Measurements from ENCODE around the gene TMEM187.

- TF ChIP-seq CTCF (IDR thresholded peaks at IDR 0.05) (no peak), EZH2 (IDR thresholded peaks at IDR 0.05) (no peak)
These were observed 19.6 kb downstream of the TMEM187 start for GRCh38 chrX:153992180-153992579.

Measured in neural progenitor cell (in vitro differentiated cells).